Stimulated activated CD4-positive, alpha-beta T cell treated with anti-CD3 and anti-CD28 coated beads, Interleukin-1b, Interleukin-23, amount 100 ng/mL, for 48 hours (primary cell): ENCODE data around the gene NPHS1.
"Not testable (repeated sequence)": the region's sequence is repeated elsewhere in the genome, so short reads cannot be mapped to it uniquely, and the experiment has no call there.

Experiments
- DNase-seq: peaks from one replicate; pipeline ENCODE4 v3.0.0-alpha.2; 2020

Gene NPHS1, protein sequence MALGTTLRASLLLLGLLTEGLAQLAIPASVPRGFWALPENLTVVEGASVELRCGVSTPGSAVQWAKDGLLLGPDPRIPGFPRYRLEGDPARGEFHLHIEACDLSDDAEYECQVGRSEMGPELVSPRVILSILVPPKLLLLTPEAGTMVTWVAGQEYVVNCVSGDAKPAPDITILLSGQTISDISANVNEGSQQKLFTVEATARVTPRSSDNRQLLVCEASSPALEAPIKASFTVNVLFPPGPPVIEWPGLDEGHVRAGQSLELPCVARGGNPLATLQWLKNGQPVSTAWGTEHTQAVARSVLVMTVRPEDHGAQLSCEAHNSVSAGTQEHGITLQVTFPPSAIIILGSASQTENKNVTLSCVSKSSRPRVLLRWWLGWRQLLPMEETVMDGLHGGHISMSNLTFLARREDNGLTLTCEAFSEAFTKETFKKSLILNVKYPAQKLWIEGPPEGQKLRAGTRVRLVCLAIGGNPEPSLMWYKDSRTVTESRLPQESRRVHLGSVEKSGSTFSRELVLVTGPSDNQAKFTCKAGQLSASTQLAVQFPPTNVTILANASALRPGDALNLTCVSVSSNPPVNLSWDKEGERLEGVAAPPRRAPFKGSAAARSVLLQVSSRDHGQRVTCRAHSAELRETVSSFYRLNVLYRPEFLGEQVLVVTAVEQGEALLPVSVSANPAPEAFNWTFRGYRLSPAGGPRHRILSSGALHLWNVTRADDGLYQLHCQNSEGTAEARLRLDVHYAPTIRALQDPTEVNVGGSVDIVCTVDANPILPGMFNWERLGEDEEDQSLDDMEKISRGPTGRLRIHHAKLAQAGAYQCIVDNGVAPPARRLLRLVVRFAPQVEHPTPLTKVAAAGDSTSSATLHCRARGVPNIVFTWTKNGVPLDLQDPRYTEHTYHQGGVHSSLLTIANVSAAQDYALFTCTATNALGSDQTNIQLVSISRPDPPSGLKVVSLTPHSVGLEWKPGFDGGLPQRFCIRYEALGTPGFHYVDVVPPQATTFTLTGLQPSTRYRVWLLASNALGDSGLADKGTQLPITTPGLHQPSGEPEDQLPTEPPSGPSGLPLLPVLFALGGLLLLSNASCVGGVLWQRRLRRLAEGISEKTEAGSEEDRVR (N-terminal part only)

DNA sequence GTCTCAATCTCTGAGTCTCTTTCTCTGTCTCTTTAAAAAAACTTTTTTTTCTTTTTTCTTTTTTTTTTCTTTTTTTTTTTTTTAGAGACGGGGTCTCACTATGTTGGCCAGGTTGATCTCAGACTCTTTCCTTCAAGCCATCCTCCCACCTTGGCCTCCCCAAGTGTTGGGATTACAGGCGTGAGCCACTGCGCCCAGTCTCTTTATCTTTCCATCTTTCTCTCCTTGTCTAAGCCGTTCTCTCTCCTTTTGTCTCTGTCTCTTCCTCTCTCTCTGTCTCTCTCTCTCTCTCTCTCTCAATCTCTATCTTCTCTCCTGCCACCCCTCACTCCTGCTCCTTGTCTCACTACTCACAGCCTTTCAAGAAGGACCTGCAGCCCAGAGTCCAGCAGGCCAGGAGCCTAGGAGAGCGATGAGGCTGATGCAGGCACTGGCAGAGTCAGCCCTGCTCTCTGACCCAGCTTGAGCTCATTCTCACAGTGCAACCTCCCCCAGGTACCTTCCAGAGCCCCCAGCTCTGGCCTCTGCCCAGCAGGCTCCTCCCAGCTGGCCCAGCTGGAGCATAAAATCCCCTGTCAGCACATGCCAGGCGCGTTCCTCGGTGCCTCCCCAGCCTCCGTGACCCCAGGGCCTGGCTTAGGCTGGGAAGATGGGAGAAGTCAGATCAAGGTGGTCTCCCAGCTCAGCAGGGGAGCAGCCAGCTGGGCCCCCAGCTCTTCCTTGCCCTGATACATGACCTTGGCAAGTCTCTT, at the start of gene NPHS1:
Gene NPHS1 (minus strand): TSS at position 476 of the 752 bp plus-strand sequence. CDS start 667 bp downstream, outside the sequence.
- DNase-seq: no peak

DNA sequence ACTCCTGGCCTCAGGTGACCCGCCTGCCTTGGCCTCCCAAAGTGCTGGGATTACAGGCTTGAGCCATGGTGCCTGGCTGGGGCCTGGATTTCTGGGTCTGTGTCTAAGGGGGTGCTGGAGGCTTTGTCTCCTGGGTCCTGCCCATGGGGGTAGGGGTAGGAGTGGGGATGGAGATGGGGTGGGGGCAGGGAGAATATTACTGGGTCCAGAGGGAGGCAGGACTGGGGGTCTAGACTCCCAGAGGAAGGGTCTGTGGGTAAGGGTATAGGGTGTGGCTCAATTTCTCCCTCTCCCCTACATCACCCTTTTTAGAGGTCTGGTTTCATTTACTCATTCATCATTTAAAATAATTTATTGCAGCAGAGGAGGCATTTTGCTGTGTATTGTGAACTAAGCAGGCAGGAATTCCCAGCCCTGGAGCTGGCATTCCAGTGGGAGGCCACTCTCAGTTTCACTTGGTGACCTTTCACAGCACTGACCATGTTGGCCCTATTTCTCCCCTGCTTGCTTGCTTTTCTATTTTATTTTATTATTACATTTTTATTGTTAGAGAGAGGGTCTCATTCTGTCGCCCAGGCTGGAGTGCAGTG, 48.8 kb upstream of the NPHS1 start:
- no peak for DNase-seq

DNA sequence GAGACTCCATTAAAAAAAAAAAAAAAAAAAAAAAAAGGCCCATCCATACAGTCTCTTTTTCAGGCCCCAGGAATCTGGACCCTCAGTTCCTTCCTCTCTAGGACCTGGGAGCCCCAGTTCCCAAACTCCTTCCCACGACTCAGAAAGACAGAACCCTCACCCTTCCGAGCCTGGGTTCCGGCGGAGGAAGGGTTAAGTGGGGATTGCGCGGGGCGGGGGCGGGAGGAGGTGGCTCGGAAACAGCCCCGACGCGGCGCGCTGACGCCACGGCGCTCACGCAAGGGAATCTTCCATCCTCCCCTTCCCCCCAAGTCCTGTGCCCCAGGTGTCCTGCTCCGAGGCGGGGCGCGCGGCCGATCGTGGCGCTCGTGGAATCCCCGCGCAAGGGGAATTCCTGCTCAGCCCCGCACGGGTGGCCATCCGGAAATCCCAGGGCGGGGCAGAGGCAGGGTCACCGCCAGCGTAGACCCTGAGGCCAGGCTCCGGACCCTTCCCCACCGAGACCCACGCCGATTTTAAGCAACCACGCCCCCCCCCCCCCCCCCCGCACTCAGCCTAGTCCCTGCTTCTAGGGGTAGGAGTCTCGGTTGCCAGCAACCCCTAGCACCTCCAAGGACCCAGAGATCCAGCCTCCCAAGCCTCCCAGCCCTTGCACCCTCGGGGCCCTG, 47.4 kb upstream of the NPHS1 start:
- DNase-seq: peak; percentile 87

DNA sequence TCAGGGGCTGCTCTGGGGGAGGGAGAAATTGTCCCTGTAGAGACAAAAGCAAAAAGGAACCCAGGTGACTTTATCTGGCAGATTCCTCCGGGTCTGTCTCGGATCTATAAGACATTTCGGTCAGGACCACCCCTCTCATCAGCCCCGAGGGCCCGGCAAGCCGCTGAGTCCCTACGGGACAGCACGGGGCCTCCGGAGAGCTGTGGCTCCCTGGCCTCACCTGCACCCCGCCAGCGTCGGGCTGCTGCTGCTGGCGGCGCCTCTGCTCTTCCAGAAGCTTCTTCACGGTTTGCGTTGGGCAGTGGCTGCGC, 46.1 kb upstream of the NPHS1 start:
- no peak for DNase-seq

DNA sequence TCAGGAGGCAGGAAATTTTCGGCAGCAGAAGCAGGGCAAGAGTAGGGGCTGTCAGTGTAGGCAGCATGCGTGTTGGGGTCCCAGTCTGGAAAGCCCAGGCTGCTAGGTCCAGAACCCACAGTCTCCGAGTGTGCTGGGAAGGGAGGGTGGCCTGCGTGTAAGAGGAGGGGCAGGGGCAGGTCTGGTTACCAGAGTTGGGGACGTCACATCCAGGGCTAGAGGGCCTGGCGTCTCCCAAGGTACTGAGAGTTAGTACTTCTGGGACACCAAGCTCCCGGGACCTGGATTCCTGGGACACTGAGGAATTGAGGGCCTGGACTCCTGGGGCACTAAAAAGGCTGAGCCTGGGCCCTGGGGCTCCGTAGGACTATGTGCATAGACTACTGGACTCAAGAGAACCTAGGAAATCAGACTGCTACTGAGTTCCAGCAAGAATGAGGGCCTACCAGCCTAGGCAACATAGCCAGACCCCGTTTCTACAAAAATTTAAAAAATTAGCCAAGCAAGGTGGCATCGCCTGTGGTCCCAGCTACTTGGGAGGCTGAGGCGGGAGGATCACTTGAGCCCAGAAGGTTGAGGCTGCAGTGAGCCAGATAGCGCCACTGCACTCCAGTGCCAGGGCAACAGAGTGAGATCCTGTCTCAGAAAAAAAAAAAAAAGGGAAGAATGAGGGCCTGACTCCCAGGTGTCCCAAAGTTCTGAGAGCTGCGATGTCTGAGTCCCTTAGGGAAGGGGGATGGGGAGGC, 45.6 kb upstream of the NPHS1 start:
- no peak for DNase-seq

DNA sequence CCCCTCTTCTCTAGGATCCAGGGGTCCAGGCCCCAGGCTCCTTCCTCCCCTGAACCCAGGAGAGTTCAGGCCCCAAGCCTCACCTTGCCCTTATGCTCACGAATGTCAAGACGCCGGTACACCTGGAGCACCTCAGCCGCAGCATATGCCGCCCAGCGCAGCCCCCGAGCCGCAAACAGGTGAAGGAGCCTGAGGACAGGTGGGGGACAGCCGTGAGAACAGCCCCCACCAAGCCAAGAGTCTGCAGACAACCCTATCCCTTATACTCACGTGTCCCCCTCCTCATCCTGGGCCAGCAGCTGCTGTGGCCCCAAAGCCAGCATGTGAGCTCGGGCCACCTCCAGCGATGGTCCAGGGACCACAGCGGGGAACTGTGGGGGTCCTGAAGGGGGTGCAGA, 44.3 kb upstream of the NPHS1 start:
- no peak for DNase-seq

DNA sequence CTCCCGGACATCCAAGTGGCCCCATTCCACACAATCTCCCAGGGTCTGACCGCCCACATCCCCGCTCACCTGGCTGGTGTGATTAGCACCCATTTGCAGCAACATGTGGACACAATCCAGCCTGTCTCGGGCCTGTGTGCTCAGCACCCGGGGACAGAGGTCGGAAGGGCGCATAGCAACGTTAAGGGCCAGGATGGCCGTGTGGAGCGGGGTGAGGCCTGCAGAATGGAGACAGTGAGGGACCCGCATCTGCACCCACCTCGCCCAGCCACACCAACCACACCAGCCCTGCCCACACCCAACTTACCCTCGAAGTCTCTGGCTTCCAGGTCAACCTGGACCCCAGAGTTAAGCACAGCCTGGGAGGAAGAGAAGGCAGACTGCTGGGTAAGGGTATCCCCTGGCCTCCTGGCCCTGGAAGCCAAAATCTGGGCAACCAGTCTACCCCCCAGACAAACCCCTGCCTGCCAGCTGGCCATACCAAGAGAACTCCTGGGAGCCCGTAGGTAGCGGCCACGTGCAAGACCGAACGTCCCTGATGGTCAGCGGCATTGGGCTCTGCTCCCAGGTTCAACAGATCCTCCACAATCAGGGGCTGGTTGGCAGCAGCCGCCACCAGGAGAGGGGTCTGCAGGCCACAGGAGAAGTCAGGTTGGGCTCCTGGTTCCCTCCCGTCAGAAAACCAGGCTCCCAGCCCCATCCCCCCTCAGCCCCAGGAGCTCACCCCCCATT, 43.8 kb upstream of the NPHS1 start:
- no peak for DNase-seq

DNA sequence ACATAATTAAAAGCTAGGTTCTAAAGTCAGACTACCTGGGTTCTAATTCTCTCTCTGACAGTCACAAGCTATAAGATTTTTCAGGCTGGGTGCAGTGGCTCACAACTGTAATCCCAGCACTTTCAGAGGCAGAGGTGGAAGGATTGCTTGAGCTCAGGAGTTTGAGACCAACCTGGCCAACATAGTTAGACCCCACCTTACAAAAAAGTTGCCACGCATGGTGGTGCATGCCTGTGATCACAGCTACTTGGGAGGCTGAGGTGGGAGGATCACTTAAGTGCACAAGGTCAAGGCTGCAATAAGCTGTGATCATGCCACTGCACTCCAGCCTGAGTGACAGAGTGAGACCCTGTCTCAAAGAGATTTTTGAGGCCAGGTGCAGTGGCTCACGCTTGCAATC, 42.0 kb upstream of the NPHS1 start:
- no peak for DNase-seq

DNA sequence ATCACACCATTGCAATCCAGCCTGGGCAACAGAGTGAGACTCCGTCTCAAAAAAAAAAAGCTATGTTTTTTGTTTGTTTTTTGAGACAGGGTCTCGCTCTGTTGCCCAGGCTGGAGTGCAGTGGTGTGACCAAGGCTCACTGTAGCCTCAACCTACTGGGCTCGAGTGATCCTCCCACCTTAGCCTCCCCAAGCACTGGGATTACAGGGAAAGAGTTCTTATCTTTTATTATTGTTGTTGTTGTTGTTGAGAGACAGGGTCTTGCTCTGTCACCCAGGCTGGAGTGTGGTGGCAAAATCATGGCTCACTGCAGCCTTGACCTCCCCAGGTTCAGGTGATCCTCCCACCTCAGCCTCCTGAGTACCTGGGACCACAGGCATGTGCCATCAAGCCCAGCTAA, 39.5 kb upstream of the NPHS1 start:
- DNase-seq: not testable (repeated sequence)

DNA sequence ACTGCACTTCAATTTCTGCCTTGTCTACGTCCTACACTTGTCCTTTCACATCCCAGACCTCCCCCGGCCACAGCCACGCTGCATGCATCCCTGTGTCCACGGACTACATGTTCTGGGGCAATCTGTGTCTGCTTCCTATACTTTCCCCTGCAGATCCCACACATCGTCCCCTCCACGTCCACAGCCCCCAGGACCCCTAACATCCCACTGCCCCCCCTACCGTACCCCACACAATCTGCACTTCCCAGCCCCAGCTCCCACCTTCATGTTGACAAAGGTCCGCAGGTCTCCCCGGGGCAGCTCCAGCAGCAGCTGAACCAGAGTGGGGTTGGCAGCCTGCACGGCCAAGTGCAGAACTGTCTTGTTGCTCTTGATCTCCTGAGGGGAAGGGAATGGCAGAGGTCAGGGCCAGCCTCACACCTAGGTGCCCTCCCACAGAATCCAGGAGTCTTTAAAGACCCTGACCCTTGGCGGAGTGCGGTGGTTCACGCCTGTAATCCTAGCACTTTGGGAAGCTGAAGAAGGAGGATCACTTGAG, 37.9 kb upstream of the NPHS1 start:
- no peak for DNase-seq

DNA sequence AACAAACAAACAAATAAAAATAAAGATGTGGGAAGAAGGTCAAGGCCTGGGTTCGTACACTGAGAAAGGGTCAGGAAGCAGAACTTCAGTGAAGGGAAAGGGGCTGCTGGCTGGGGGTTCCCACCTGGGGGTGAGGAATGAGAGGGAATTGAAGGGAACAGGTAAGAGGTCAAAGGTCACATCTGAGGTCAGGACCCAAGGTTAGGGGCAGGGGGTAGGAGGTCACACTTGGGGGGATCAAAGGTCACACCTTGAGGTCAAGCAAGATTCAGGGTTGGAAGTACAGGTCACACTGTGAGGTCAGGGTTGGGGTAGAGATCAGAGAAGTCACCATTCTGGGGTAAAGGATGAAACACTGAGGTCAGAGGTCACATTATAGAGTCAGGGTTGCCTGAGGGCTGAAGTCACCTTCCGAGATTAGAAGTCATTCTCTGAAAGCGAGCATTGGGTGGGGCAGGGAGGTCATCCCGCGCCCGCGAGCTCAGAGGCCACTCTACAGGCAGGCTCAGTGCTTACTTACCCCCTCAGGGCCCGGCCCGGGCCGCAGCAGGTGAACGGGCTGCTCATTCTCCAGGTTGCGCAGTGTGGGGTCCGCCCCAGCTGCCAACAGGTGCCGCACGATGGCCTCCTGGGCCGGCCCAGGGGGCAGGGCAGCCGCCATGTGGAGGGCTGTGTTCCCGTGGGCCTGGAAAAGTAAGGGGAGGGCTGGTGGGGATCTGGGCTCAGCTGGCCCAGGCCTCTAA, 37.2 kb upstream of the NPHS1 start:
- DNase-seq: no peak

DNA sequence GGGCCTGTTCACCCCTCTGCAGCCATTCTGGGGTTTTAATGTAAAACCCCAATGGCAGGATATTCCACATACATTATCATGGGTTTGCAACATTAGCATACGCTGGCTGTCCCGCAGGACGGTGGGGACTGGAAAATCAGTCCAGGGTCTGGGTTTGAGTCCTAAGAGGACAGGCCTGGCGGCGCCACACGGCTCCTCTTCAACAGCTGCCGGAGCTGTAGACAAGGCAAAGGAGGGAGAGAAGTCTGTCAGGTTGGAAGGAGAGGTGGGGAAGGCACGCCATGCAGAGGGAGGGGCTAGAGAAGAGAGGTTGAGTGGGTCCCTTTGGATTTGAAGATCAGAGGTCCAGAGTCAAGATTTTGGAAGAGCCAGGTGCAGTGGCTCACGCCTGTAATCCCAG, 36.1 kb upstream of the NPHS1 start:
- no peak for DNase-seq

DNA sequence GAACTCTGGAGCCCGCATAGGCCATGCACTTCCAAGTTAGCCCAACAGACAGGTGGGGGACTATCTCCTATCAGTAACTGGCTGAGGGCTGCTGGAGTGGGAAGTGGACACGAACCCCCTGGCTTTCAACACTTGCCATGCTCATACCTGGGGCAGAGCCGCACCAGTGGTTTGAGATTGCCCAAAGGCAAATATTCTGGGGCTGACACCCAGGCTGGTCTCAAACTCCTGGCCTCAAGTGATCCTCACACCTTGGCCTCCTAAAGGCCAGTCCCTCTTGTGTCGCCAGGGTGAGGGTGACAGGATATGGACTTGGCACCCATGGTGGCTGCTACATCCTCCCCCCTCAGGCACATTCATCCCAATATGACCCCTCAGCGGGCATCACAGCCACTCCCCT, 34.9 kb upstream of the NPHS1 start:
- DNase-seq: no peak

DNA sequence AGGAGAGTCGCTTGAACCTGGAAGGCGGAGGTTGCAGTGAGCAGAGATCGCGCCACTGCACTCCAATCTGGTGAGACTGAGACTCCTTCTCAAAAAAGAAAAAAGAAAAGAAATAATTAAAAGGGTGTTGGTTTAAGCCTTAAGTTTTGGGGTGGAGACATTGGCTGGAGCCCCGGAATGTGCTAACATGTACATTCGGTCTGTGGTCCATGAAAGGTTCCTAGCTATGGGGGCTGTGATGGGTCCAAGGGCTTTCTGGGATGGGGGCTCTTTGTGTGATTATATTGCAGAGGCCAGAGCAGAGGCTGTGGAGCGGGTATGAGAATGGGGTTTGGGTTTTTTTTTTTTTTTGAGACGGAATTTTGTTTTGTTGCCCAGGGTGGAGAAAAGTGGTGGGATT, 33.6 kb upstream of the NPHS1 start:
- no peak for DNase-seq

DNA sequence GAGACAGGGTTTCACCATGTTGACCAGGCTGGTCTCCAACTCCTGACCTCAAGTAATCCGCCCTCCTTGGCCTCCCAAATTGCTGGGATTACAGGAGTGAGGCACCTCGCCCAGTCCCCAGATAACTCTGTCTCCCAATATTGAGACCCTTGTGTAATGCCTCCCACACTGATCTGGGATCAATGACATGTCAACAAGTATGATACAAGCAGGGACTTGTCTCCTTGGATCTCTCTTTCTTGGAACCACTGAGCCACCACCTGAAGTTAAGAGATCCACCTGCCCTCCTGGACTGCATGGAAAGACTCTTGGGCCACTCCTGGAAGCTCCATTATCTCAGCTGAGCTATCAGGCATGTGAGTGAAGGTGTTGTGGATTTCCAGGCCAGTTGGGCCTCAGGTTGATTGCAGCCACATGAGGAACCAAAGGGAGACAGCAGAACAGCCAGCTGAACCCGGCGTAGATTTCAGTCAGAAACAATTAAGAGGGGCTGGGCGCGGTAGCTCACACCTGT, 33.0 kb upstream of the NPHS1 start:
- no peak for DNase-seq

DNA sequence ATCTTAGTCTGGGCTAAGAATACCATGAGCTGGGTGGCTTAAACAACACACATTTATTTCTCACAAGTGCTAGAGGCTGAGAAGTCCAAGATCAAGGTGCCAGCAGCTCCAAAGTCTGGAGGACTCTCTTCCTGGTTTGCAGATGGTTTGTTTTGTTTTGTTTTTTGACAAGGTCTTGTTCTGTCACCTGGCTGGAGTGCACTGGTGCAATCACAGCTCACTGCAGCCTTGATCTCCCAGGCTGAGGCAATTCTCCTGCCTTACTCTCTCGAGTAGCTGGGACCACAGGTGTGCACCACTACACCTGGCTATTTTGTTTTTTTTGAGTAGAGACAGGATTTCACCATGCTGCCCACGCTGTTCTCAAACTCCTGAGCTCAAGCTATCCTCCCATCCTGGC, 31.6 kb upstream of the NPHS1 start:
- no peak for DNase-seq

DNA sequence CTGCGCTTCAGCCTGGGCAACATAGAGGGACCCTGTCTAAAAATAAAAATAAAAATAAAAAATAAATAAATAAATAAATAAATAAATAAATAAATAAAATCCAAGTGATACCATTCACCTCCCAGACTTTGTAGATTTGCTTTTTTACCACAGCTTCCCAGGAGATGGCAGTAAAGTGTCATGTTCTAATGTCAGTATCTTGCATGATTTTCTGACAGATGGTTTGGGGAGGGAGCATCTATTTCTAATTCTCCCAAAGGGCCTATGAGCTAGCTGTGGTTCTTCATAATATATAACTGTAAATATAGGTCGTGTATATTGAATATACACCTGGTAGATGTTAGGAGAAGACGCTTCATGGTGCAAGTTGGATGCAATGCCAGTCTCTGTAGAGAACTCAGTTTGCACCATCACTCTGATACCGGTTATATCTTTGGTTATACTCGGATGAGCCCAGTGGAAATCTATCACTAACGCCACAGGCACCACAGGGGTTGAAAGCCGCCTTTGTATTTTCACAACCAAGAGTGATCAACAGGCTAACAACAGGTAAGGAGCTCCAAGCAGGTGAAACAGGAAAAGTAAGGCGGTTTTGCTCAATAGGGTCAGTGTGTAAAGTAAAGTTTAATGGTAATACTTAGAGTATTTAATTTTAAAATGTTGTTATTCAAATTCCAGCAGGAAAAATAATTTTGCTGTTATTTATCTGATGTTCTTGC, 30.0 kb upstream of the NPHS1 start:
- DNase-seq: no peak

DNA sequence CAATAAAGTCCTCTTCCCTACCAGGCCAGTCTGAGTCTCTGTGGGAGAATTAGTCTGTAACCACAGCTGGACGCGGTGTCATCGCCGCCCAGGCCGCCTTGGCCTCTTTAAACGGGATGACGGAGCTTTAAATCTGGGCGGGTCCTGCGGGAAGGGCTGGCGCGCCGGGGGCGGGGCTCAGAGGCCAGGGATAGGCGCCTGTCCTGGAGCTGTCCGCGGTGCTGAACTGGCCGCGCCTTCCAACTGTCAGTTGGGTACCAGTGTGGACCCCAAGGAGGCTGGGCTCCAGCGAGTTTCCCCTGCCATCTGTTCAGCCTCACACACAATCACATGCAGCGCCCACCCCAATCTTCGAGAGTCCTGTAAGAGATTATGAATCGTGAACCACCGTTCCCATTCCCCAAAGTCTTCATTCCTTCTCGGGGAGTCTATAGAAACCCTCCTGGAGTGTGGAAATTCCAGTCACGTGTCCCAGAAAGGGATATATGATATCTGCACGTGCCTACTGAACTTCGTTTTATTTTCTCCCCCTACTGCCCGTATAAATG, 27.5 kb upstream of the NPHS1 start:
- DNase-seq: peak; percentile 85
